Metanephros (tissue), 1 donor: ENCODE data around the gene VCX3A. TPM values are rescaled to one million over a fixed set of nuclear protein-coding genes. Genes with fewer than 3 reads are reported as not detected.

Source experiments
- total RNA-seq: library from RNA; depleted of rRNA; stranded (reverse); fragments of >200 nt; gene quantifications from one replicate; pipeline ENCODE4 v1.2.3, GENCODE V29; 2014

The VCX3A gene
- not detected for total RNA-seq

GRCh38 chrX:6535018-6535417 is at the start of gene VCX3A:
TSS of gene VCX3A (minus strand) at chrX:6535118. CDS start at chrX:6534497, 621 bp downstream.

